ENCODE results near the gene KRTAP5-11. TPM values are rescaled to one million over a fixed set of nuclear protein-coding genes. Genes with fewer than 3 reads are reported as not detected.
A peak's percentile ranks its signal among the peaks of the same experiment; 100 is the strongest.
"Not testable (repeated sequence)": the region's sequence is repeated elsewhere in the genome, so short reads cannot be mapped to it uniquely, and the experiment has no call there.

Gene KRTAP5-11
- total and polyA plus RNA-seq, 12 donors, result not detected

DNA sequence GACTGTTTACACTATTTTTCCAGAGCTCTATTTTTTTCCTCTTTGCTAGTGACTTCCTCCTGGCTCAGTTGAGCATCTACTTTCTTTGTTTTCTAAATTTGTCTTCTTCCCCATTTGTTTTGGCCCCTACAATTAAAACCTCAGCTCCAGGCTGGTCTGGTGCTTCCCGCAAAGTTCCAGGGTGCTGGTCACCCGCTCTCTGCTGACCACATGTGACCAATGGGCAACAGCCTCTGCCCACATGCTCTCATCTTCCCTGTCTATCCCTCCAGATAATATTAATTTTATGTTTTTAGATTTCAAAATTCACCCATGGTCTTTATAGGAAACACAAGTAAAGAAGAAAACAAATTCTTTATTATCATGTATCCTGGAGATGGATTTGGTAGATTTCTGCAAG, 294 bp upstream of the KRTAP5-11 start:
- 85 to 87% methylated on average over 2 of the region's 2 CpGs for WGBS, 2 donors
- H3K27me3 ChIP-seq, result peaks cover 0 to 47% (median 12%) of the 10 kb centered on the region in 7 donors
- H3K36me3 ChIP-seq; H3K9me3 ChIP-seq; DNase-seq; H3K4me3 ChIP-seq; H3K4me1 ChIP-seq; H3K27ac ChIP-seq; ATAC-seq; intact Hi-C loops (cut with DNase I): not testable (repeated sequence)

DNA sequence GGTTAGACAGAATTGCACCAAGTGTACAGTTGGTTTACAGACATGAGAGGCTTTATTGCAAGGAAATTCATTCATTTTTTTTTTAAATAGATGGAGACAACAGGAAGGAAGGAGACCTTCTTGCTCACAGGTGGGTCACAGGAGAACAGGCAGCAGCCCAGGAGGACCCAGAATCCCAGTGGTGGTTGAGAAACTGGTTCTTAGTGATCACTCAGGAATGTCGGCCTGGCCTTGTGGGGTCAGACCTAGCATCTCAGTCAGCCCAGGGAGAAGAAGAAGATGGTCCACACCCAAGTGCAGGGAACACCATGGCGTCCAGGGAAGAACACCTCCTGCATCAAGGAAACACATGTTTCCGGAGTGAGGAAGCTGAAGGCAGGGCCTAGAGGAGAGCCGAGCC, 849 bp downstream of the KRTAP5-11 start:
- Histone ChIP-seq H3K27ac (no peak overlapping the region), H3K4me3 (no peak overlapping the region), H3K27me3 (peaks cover 0 to 50% (median 18%) of the 10 kb centered on the region in 7 donors), H3K9me3 (no peaks in the 10 kb centered on the region), H3K4me1 (peaks cover 0 to 6% (median 0%) of the 10 kb centered on the region in 9 donors), H3K36me3 (no peaks in the 10 kb centered on the region)
- ATAC-seq, result peak in 2 of 8 donors; percentile 15 to 28
- WGBS, 2 donors, result 65 to 66% methylated on average over 4 of the region's 4 CpGs
- TF ChIP-seq, protein P1, sequence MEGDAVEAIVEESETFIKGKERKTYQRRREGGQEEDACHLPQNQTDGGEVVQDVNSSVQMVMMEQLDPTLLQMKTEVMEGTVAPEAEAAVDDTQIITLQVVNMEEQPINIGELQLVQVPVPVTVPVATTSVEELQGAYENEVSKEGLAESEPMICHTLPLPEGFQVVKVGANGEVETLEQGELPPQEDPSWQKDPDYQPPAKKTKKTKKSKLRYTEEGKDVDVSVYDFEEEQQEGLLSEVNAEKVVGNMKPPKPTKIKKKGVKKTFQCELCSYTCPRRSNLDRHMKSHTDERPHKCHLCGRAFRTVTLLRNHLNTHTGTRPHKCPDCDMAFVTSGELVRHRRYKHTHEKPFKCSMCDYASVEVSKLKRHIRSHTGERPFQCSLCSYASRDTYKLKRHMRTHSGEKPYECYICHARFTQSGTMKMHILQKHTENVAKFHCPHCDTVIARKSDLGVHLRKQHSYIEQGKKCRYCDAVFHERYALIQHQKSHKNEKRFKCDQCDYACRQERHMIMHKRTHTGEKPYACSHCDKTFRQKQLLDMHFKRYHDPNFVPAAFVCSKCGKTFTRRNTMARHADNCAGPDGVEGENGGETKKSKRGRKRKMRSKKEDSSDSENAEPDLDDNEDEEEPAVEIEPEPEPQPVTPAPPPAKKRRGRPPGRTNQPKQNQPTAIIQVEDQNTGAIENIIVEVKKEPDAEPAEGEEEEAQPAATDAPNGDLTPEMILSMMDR (IDR thresholded peaks at IDR 0.05), result no peak
- intact Hi-C loops (cut with DNase I), result no loop called here
- no peak for DNase-seq

- DNase-seq, result peak in 1 of 2 donors; percentile 77
- Histone ChIP-seq H3K9me3 (no peaks in the 10 kb centered on the region), H3K27ac (no peak overlapping the region), H3K27me3 (peaks cover 0 to 50% (median 16%) of the 10 kb centered on the region in 7 donors), H3K4me1 (peaks cover 0 to 6% (median 0%) of the 10 kb centered on the region in 9 donors), H3K4me3 (no peak overlapping the region), H3K36me3 (no peaks in the 10 kb centered on the region)
- TF ChIP-seq, protein P1 (IDR thresholded peaks at IDR 0.05), result peak; percentile 68 to 87 (median 79)
- intact Hi-C loops (cut with DNase I), result no loop called here
- ATAC-seq, result peak; percentile 62 to 91 (median 88)
- 6% methylated on average over 8 of the region's 8 CpGs for WGBS, 2 donors
Observed at GRCh38 chr11:71580057-71581003, 2.3 kb downstream of the KRTAP5-11 start.

GRCh38 chr11:71579513-71579912, 3.2 kb downstream of the KRTAP5-11 start:
- H3K4me1 ChIP-seq; DNase-seq; H3K36me3 ChIP-seq; intact Hi-C loops (cut with DNase I); H3K4me3 ChIP-seq; H3K27ac ChIP-seq; H3K9me3 ChIP-seq; ATAC-seq: not testable (repeated sequence)
- peaks cover 0 to 48% (median 19%) of the 10 kb centered on the region in 7 donors for H3K27me3 ChIP-seq
- 63 to 67% methylated on average over 7 of the region's 7 CpGs for WGBS, 2 donors

GRCh38 chr11:71577469-71578004, 5.1 kb downstream of the KRTAP5-11 start:
- 94 to 97% methylated on average over 7 of the region's 7 CpGs for WGBS, 2 donors
- TF ChIP-seq, protein P1 (IDR thresholded peaks at IDR 0.05), result no peak
- H3K9me3 ChIP-seq, result no peaks in the 10 kb centered on the region
- H3K27ac ChIP-seq, result no peak overlapping the region
- DNase-seq, result no peak
- peaks cover 0 to 48% (median 17%) of the 10 kb centered on the region in 7 donors for H3K27me3 ChIP-seq
- H3K4me3 ChIP-seq, result no peak overlapping the region
- H3K36me3 ChIP-seq, result no peaks in the 10 kb centered on the region
- ATAC-seq, result peak in 1 of 8 donors; percentile 7
- intact Hi-C loops (cut with DNase I), result no loop called here
- H3K4me1 ChIP-seq, result peaks cover 0 to 6% (median 0%) of the 10 kb centered on the region in 9 donors

- ATAC-seq; DNase-seq; H3K36me3 ChIP-seq; H3K4me3 ChIP-seq; H3K4me1 ChIP-seq; H3K27ac ChIP-seq; intact Hi-C loops (cut with DNase I); H3K9me3 ChIP-seq: not testable (repeated sequence)
- H3K27me3 ChIP-seq, result peaks cover 0 to 42% (median 20%) of the 10 kb centered on the region in 7 donors
- WGBS, 2 donors, result 86 to 91% methylated on average over 37 to 38 of the region's 41 CpGs
Observed at GRCh38 chr11:71576688-71577465, 5.8 kb downstream of the KRTAP5-11 start.

Measured in heart right ventricle (tissue), 16 donors.